Progenitor cell of endocrine pancreas (in vitro differentiated cells): ENCODE measurements around the gene NLRC3. TPM values are rescaled to one million over a fixed set of nuclear protein-coding genes. Genes with fewer than 3 reads are reported as not detected.
"Not testable (repeated sequence)": the region's sequence is repeated elsewhere in the genome, so short reads cannot be mapped to it uniquely, and the experiment has no call there.

Source experiments
- DNase-seq: peaks from one replicate; pipeline ENCODE4 v3.0.0; 2021; ENCODE audit warnings: low spot score; ENCODE audit not compliant: unreplicated experiment
- H3K27ac Mint-ChIP-seq: 2 replicates; pipeline ENCODE4 v1.8.0; 2021; ENCODE audit warnings: mild to moderate bottlenecking, moderate library complexity, mixed read lengths
- H3K27me3 Mint-ChIP-seq: 2 replicates; pipeline ENCODE4 v1.8.0; 2021; ENCODE audit warnings: mixed read lengths
- H3K36me3 Mint-ChIP-seq: 2 replicates; pipeline ENCODE4 v1.8.0; 2022; ENCODE audit warnings: mixed read lengths; ENCODE audit not compliant: insufficient read depth
- H3K4me1 Mint-ChIP-seq: 2 replicates; pipeline ENCODE4 v1.8.0; 2021; ENCODE audit warnings: low read depth, mixed read lengths
- H3K4me3 Mint-ChIP-seq: 2 replicates; pipeline ENCODE4 v1.8.0; 2021; ENCODE audit warnings: low read depth, mild to moderate bottlenecking, moderate library complexity, mixed read lengths
- H3K9me3 Mint-ChIP-seq: 2 replicates; pipeline ENCODE4 v1.8.0; 2021; ENCODE audit warnings: low read depth, mixed read lengths
- total RNA-seq: library from RNA; stranded (reverse); gene quantifications from 2 replicates; pipeline ENCODE4 v1.2.1, GENCODE V29; 2021
- TF ChIP-seq, protein P1 (sequence below): fragments of 200-600 bp; sonication (generic); IDR thresholded peaks from one replicate; pipeline ENCODE4 v1.5.0; 2021; ENCODE audit warnings: antibody characterized with exemption, mild to moderate bottlenecking; ENCODE audit not compliant: unreplicated experiment

NLRC3 gene
- total RNA-seq, 1 donor from 2014 or later, result 0.14 TPM

DNA sequence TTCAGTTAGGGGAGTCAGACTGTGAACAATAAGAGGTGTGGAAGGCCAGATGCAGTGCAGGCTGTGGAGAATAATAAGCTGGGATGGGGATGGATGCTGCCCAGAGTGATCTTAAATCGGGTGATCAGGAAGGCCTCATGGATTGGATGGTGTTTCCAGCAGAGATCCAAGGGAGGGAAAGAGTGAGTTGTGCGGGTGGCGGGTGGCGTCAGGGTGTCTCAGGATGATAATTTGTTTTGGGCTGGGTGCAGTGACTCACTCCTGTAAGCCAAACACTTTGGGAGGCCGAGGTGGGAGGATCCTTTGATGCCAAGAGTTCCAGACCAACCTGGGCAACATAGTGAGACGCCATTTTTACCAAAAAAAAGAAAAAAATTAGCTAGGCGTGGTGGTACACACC lies 68.5 kb downstream of the NLRC3 start:
- no peaks in the 10 kb centered on the region for H3K9me3 Mint-ChIP-seq
- no peaks in the 10 kb centered on the region for H3K27me3 Mint-ChIP-seq
- H3K27ac Mint-ChIP-seq, result no peak overlapping the region
- H3K4me3 Mint-ChIP-seq, result no peak overlapping the region
- TF ChIP-seq, protein P1, sequence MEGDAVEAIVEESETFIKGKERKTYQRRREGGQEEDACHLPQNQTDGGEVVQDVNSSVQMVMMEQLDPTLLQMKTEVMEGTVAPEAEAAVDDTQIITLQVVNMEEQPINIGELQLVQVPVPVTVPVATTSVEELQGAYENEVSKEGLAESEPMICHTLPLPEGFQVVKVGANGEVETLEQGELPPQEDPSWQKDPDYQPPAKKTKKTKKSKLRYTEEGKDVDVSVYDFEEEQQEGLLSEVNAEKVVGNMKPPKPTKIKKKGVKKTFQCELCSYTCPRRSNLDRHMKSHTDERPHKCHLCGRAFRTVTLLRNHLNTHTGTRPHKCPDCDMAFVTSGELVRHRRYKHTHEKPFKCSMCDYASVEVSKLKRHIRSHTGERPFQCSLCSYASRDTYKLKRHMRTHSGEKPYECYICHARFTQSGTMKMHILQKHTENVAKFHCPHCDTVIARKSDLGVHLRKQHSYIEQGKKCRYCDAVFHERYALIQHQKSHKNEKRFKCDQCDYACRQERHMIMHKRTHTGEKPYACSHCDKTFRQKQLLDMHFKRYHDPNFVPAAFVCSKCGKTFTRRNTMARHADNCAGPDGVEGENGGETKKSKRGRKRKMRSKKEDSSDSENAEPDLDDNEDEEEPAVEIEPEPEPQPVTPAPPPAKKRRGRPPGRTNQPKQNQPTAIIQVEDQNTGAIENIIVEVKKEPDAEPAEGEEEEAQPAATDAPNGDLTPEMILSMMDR, result no peak
- H3K36me3 Mint-ChIP-seq, result peaks cover 28% of the 10 kb centered on the region
- no peaks in the 10 kb centered on the region for H3K4me1 Mint-ChIP-seq
- DNase-seq, result no peak

DNA sequence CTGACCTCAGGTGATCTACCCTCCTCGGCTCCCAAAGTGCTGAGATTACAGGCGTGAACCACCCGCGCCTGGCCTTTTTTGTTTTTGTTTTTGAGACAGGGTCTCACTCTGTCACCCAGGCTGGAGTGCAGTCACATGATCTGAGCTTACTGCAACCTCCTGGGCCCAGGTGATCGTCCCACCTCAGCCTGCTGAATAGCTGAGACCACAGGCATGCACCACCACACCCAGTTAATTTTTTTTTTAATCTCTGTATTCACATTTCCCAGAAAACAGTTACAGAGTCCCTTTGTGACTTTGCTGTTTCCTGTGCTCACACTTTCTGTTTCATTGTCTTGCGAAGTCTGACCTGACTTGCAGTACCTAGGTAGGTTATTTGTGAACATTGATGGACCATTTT lies 73.7 kb downstream of the NLRC3 start:
- H3K4me1 Mint-ChIP-seq, result peaks cover 11% of the 10 kb centered on the region
- TF ChIP-seq, protein P1, result no peak
- no peaks in the 10 kb centered on the region for H3K9me3 Mint-ChIP-seq
- H3K36me3 Mint-ChIP-seq, result peaks cover 16% of the 10 kb centered on the region
- H3K4me3 Mint-ChIP-seq, result no peak overlapping the region
- DNase-seq, result no peak
- no peak overlapping the region for H3K27ac Mint-ChIP-seq
- no peaks in the 10 kb centered on the region for H3K27me3 Mint-ChIP-seq

DNA sequence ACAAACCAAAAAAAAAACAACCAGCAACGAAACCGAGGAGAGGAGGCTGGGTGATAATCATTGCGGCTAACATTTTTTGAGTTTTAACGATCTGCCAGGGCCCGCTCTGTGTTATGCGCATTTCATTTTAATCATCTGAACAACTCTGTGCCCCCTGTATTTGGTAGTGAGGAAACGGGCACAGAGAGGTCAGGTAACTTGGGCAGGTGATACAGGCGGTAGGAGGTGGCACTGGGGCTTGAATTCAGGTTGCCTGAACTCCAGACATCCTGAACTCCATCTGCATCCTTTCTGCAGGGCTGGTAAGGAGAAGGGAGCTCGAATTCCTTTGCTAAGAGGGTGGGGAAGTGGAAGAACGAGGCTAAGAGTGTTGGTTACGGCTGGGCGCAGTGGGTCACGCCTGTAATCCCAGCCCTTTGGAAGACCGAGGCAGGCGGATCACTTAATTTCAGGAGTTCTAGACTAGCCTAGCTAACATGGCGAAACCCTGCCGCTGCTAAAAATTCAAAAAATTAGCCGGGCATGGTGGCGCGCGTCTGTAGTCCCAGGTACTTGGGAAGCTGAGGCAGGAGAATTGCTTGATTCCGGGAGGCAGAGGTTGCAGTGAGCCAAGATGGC lies 75.3 kb downstream of the NLRC3 start:
- peaks cover 9% of the 10 kb centered on the region for H3K36me3 Mint-ChIP-seq
- peak overlapping the region; percentile 86 for H3K27ac Mint-ChIP-seq
- no peak for DNase-seq
- H3K9me3 Mint-ChIP-seq, result no peaks in the 10 kb centered on the region
- H3K4me1 Mint-ChIP-seq, result peaks cover 11% of the 10 kb centered on the region
- peak overlapping the region; percentile 95 for H3K4me3 Mint-ChIP-seq
- H3K27me3 Mint-ChIP-seq, result no peaks in the 10 kb centered on the region
- TF ChIP-seq, protein P1, result no peak

DNA sequence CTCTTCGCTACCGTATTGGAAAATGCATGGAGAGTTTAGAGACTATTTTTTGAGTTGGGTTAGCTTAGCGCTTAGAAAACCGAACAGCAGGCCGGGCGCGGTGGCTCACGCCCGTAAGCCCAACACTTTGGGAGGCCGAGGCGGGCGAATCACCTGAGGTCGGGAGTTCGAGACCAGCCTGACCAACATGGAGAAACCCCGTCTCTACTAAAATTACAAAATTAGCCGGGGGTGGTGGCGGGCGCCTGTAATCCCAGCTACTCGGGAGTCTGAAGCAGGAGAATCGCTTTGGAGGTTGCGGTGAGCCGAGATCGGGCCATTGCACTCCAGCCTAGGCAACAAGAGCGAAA lies 75.8 kb downstream of the NLRC3 start:
- Mint-ChIP-seq H3K4me1 (peaks cover 11% of the 10 kb centered on the region), H3K27ac (peak overlapping the region; percentile 96), H3K4me3 (peak overlapping the region; percentile 95)
- H3K36me3 Mint-ChIP-seq, H3K9me3 Mint-ChIP-seq, DNase-seq, H3K27me3 Mint-ChIP-seq: not testable (repeated sequence)

DNA sequence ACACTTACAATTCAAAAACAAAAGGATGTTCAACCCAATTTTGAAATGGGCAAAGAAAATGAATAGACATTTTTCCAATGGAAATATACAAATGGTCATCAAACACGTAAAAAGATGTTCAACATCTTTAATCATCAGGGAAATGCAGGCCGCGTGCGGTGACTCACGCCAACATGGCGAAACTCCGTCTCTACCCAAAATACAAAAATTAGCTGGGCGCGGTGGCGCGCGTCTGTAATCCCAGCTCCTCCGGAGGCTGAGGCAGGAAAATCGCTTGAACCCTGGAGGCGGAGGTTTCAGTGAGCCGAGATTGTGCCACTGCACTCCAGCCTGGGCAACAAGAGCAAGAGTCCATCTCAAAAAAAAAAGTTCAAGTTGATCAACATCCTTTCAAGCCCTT lies 78.2 kb downstream of the NLRC3 start:
- H3K9me3 Mint-ChIP-seq, result no peaks in the 10 kb centered on the region
- H3K27ac Mint-ChIP-seq, result no peak overlapping the region
- peaks cover 11% of the 10 kb centered on the region for H3K4me1 Mint-ChIP-seq
- no peaks in the 10 kb centered on the region for H3K27me3 Mint-ChIP-seq
- H3K4me3 Mint-ChIP-seq, result no peak overlapping the region
- H3K36me3 Mint-ChIP-seq, result no peaks in the 10 kb centered on the region
- DNase-seq, result no peak
- TF ChIP-seq, protein P1, result no peak

DNA sequence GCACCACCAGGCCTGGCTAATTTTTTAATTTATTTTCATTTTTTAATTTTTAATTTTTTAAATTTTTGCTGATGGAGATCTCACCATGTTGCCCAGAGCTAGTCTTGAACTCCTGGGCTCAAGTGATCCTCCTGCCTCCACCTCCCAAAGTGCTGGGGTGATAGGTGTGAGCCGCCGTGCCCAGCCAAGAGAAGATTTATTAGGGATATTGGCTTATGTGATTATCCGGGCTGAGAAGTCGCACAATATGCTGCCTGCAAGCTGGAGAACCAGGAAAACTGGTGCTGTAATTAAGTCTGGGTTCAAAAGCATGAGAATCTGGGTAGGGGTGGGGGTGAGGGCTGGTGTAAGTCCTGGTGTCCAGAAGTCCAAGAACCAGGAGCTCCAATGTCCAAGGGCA lies 79.4 kb downstream of the NLRC3 start:
- Mint-ChIP-seq H3K4me3 (no peak overlapping the region), H3K27me3 (no peaks in the 10 kb centered on the region), H3K9me3 (no peaks in the 10 kb centered on the region), H3K36me3 (no peaks in the 10 kb centered on the region), H3K4me1 (peaks cover 11% of the 10 kb centered on the region), H3K27ac (no peak overlapping the region)
- TF ChIP-seq, protein P1, result no peak
- DNase-seq, result no peak
